HEK293 (cell line): Measurements from ENCODE around the gene ZIC5.
A peak's percentile ranks its signal among the peaks of the same experiment; 100 is the strongest.

ENCODE experiments used
- BCL11B ChIP-seq: fragments of 450-650 bp; formaldehyde crosslinking; IDR thresholded peaks from 2 replicates; pipeline ENCODE4 v1.5.1; 2016; ENCODE audit warnings: low read depth, missing biosample characterization, missing genetic modification characterization
- GLIS1 ChIP-seq: fragments of 450-650 bp; formaldehyde crosslinking; IDR thresholded peaks from 2 replicates; pipeline ENCODE4 v1.5.1; 2016; ENCODE audit warnings: missing biosample characterization, missing genetic modification characterization
- GLIS2 ChIP-seq: fragments of 450-650 bp; formaldehyde crosslinking; IDR thresholded peaks from 2 replicates; pipeline ENCODE4 v1.5.1; 2016; ENCODE audit warnings: missing biosample characterization, missing genetic modification characterization
- HOXA7 ChIP-seq: sonication (generic); formaldehyde crosslinking; IDR thresholded peaks from 2 replicates; pipeline ENCODE4 v1.8.1; 2022; ENCODE audit warnings: missing genetic modification reagents, borderline replicate concordance
- HOXD13 ChIP-seq: sonication (generic); formaldehyde crosslinking; IDR thresholded peaks from 2 replicates; pipeline ENCODE4 v1.8.0; 2022; ENCODE audit warnings: missing genetic modification reagents, borderline replicate concordance
- KLF8 ChIP-seq: fragments of 450-650 bp; formaldehyde crosslinking; IDR thresholded peaks from 2 replicates; pipeline ENCODE4 v1.5.1; 2016; ENCODE audit warnings: missing biosample characterization, missing genetic modification characterization
- RBAK ChIP-seq: fragments of 450-650 bp; formaldehyde crosslinking; IDR thresholded peaks from 2 replicates; pipeline ENCODE4 v1.5.1; 2016; ENCODE audit warnings: missing biosample characterization, missing genetic modification characterization
- REPIN1 ChIP-seq: fragments of 450-650 bp; formaldehyde crosslinking; IDR thresholded peaks from 2 replicates; pipeline ENCODE4 v1.5.1; 2017; ENCODE audit warnings: missing biosample characterization, missing genetic modification characterization, low read depth
- SP3 ChIP-seq: fragments of 450-650 bp; formaldehyde crosslinking; IDR thresholded peaks from 2 replicates; pipeline ENCODE4 v1.5.1; 2016; ENCODE audit warnings: missing biosample characterization, missing genetic modification characterization
- YY2 ChIP-seq: fragments of 450-650 bp; formaldehyde crosslinking; IDR thresholded peaks from 2 replicates; pipeline ENCODE4 v1.5.1; 2016; ENCODE audit warnings: missing biosample characterization, missing genetic modification characterization
- ZBTB1 ChIP-seq: fragments of 450-650 bp; formaldehyde crosslinking; IDR thresholded peaks from 2 replicates; pipeline ENCODE4 v1.5.1; 2016; ENCODE audit warnings: missing biosample characterization, missing genetic modification characterization
- ZNF121 ChIP-seq: fragments of 450-650 bp; formaldehyde crosslinking; IDR thresholded peaks from 2 replicates; pipeline ENCODE4 v1.5.1; 2016; ENCODE audit warnings: missing biosample characterization, missing genetic modification characterization
- ZNF140 ChIP-seq: fragments of 450-650 bp; formaldehyde crosslinking; IDR thresholded peaks from 2 replicates; pipeline ENCODE4 v1.5.1; 2016; ENCODE audit warnings: missing biosample characterization, missing genetic modification characterization
- ZNF211 ChIP-seq: fragments of 450-650 bp; formaldehyde crosslinking; IDR thresholded peaks from 2 replicates; pipeline ENCODE4 v1.5.1; 2016; ENCODE audit warnings: low read depth, missing biosample characterization, missing genetic modification characterization
- ZNF214 ChIP-seq: fragments of 450-650 bp; formaldehyde crosslinking; IDR thresholded peaks from 2 replicates; pipeline ENCODE4 v1.5.1; 2017; ENCODE audit warnings: missing biosample characterization, mild to moderate bottlenecking, missing genetic modification characterization, borderline replicate concordance
- ZNF239 ChIP-seq: fragments of 450-650 bp; formaldehyde crosslinking; IDR thresholded peaks from 2 replicates; pipeline ENCODE4 v1.5.1; 2016; ENCODE audit warnings: missing biosample characterization, missing genetic modification characterization
- ZNF37A ChIP-seq: fragments of 450-650 bp; IDR thresholded peaks from 2 replicates; pipeline ENCODE4 v1.5.1; 2018; ENCODE audit warnings: missing biosample characterization, missing genetic modification characterization
- ZNF391 ChIP-seq: fragments of 450-650 bp; formaldehyde crosslinking; IDR thresholded peaks from 2 replicates; pipeline ENCODE4 v1.5.1; 2016; ENCODE audit warnings: low read depth, missing biosample characterization, missing genetic modification characterization, borderline replicate concordance
- ZNF394 ChIP-seq: fragments of 450-650 bp; formaldehyde crosslinking; IDR thresholded peaks from 2 replicates; pipeline ENCODE4 v1.5.1; 2016; ENCODE audit warnings: missing biosample characterization, missing genetic modification characterization, mild to moderate bottlenecking, moderate library complexity, borderline replicate concordance
- ZNF514 ChIP-seq: fragments of 450-650 bp; formaldehyde crosslinking; IDR thresholded peaks from 2 replicates; pipeline ENCODE4 v1.5.1; 2016; ENCODE audit warnings: missing biosample characterization, missing genetic modification characterization
- ZNF521 ChIP-seq: fragments of 450-650 bp; formaldehyde crosslinking; IDR thresholded peaks from 2 replicates; pipeline ENCODE4 v1.5.1; 2017; ENCODE audit warnings: missing biosample characterization, mild to moderate bottlenecking, missing genetic modification characterization
- ZNF544 ChIP-seq: fragments of 450-650 bp; formaldehyde crosslinking; IDR thresholded peaks from 2 replicates; pipeline ENCODE4 v1.5.0; 2017; ENCODE audit warnings: missing biosample characterization, missing genetic modification characterization
- ZNF549 ChIP-seq: fragments of 450-650 bp; IDR thresholded peaks from 2 replicates; pipeline ENCODE4 v1.5.1; 2018; ENCODE audit warnings: missing biosample characterization, missing genetic modification characterization, mild to moderate bottlenecking, inconsistent platforms, moderate library complexity
- ZNF555 ChIP-seq: fragments of 450-650 bp; formaldehyde crosslinking; conservative IDR thresholded peaks from 2 replicates; pipeline ENCODE4 v1.5.1; 2017; ENCODE audit warnings: missing biosample characterization, mild to moderate bottlenecking, missing genetic modification characterization, inconsistent platforms
- ZNF558 ChIP-seq: fragments of 450-650 bp; formaldehyde crosslinking; IDR thresholded peaks from 2 replicates; pipeline ENCODE4 v1.5.1; 2016; ENCODE audit warnings: missing biosample characterization, missing genetic modification characterization
- ZNF571 ChIP-seq: fragments of 450-650 bp; formaldehyde crosslinking; IDR thresholded peaks from 2 replicates; pipeline ENCODE4 v1.5.0; 2017; ENCODE audit warnings: missing biosample characterization, missing genetic modification characterization
- ZNF585B ChIP-seq: fragments of 450-650 bp; formaldehyde crosslinking; IDR thresholded peaks from 2 replicates; pipeline ENCODE4 v1.5.1; 2016; ENCODE audit warnings: missing biosample characterization, missing genetic modification characterization
- ZNF624 ChIP-seq: fragments of 450-650 bp; formaldehyde crosslinking; IDR thresholded peaks from 2 replicates; pipeline ENCODE4 v1.5.1; 2017; ENCODE audit warnings: missing biosample characterization, missing genetic modification characterization
- ZNF701 ChIP-seq: fragments of 450-650 bp; formaldehyde crosslinking; IDR thresholded peaks from 2 replicates; pipeline ENCODE4 v1.5.1; 2016; ENCODE audit warnings: missing biosample characterization, missing genetic modification characterization
- ZNF707 ChIP-seq: fragments of 450-650 bp; formaldehyde crosslinking; IDR thresholded peaks from 2 replicates; pipeline ENCODE4 v1.5.1; 2016; ENCODE audit warnings: missing biosample characterization, missing genetic modification characterization
- ZNF768 ChIP-seq: fragments of 450-650 bp; formaldehyde crosslinking; IDR thresholded peaks from 2 replicates; pipeline ENCODE4 v1.5.1; 2018; ENCODE audit warnings: missing biosample characterization, mild to moderate bottlenecking, missing genetic modification characterization
- ZSCAN23 ChIP-seq: fragments of 450-650 bp; formaldehyde crosslinking; IDR thresholded peaks from 2 replicates; pipeline ENCODE4 v1.5.1; 2016; ENCODE audit warnings: missing biosample characterization, missing genetic modification characterization
- TF ChIP-seq, protein P1 (sequence below): fragments of 450-650 bp; formaldehyde crosslinking; IDR thresholded peaks from 2 replicates; pipeline ENCODE4 v1.5.1; 2016; ENCODE audit warnings: missing biosample characterization, missing genetic modification characterization
- TF ChIP-seq, protein P2 (sequence below): fragments of 450-650 bp; formaldehyde crosslinking; IDR thresholded peaks from 2 replicates; pipeline ENCODE4 v1.5.1; 2017; ENCODE audit warnings: missing biosample characterization, missing genetic modification characterization
- TF ChIP-seq, protein P3 (sequence below): fragments of 450-650 bp; formaldehyde crosslinking; IDR thresholded peaks from 2 replicates; pipeline ENCODE4 v1.5.1; 2016; ENCODE audit warnings: missing biosample characterization, missing genetic modification characterization, low read depth
- TF ChIP-seq, protein P4 (sequence below): fragments of 450-650 bp; formaldehyde crosslinking; IDR thresholded peaks from 2 replicates; pipeline ENCODE4 v1.5.1; 2016; ENCODE audit warnings: missing biosample characterization, missing genetic modification characterization

The ZIC5 gene

DNA sequence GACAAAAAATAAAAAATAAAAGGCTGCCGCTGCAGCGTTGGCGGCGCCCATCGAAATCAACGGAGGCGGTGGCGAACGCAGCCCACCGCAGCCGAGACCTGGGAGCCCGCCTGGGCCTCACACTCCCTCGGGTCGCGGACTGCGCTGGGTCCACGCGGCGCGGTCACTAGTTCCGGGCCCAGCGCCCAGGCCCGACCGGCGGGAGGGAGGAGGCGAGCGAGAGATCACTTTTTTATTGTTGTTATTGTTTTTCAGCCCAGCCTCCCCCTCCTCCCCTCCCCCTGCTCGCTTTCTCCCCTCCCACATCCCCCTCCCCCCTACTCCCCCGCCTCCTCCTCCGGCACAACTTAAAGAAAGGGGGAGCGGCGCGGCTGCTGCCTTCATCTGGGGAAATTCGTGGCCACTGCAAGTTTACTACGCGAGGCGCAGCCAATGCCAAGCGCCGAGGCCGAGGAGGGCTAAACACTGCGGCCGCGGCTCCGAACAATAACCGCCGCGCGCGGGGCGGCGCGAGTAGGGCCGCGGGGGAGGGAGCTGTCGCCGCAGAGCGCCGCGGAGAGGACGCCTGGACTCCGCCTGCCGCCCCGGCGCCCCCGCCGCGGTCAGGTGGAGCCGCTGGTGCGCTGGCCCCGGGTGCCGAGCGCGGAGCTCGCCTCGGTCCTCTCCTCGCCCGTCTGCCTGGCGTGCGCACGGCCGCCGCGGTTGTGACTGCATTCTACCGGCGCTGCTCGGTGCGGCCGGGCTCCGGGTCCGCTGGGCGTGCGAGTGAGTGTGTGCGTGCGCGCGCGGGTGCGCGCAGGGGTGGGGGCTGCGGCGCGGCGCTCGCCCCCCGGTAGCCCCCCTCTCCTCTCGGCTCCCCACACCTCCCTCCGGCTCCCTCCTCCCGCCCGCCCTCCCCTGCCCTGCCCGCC is 9.5 kb upstream of the ZIC5 start (continued):
- TF ChIP-seq ZNF140 = no peak
- TF ChIP-seq, protein P1, sequence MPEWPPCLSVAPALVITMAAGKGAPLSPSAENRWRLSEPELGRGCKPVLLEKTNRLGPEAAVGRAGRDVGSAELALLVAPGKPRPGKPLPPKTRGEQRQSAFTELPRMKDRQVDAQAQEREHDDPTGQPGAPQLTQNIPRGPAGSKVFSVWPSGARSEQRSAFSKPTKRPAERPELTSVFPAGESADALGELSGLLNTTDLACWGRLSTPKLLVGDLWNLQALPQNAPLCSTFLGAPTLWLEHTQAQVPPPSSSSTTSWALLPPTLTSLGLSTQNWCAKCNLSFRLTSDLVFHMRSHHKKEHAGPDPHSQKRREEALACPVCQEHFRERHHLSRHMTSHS = no peak
- TF ChIP-seq ZNF707 (tag by site-specific recombination) = no peak
- peak; percentile 93 for TF ChIP-seq ZBTB1
- TF ChIP-seq GLIS1 = no peak; the same call in 1 of the 2 replicates
- TF ChIP-seq ZNF549 (tag by site-specific recombination) = no peak
- TF ChIP-seq ZNF768 (tag by site-specific recombination) = no peak
- TF ChIP-seq, protein P2, sequence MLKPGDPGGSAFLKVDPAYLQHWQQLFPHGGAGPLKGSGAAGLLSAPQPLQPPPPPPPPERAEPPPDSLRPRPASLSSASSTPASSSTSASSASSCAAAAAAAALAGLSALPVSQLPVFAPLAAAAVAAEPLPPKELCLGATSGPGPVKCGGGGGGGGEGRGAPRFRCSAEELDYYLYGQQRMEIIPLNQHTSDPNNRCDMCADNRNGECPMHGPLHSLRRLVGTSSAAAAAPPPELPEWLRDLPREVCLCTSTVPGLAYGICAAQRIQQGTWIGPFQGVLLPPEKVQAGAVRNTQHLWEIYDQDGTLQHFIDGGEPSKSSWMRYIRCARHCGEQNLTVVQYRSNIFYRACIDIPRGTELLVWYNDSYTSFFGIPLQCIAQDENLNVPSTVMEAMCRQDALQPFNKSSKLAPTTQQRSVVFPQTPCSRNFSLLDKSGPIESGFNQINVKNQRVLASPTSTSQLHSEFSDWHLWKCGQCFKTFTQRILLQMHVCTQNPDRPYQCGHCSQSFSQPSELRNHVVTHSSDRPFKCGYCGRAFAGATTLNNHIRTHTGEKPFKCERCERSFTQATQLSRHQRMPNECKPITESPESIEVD (tag by site-specific recombination) = 0 out of 2 replicates have a peak, but pooled peaks have one; percentile 50
- peak; percentile 64; the same call in 1 of the 2 replicates for TF ChIP-seq ZNF391 (tag by site-specific recombination)
- no peak for TF ChIP-seq ZNF521 (tag by site-specific recombination)
- TF ChIP-seq, protein P3, sequence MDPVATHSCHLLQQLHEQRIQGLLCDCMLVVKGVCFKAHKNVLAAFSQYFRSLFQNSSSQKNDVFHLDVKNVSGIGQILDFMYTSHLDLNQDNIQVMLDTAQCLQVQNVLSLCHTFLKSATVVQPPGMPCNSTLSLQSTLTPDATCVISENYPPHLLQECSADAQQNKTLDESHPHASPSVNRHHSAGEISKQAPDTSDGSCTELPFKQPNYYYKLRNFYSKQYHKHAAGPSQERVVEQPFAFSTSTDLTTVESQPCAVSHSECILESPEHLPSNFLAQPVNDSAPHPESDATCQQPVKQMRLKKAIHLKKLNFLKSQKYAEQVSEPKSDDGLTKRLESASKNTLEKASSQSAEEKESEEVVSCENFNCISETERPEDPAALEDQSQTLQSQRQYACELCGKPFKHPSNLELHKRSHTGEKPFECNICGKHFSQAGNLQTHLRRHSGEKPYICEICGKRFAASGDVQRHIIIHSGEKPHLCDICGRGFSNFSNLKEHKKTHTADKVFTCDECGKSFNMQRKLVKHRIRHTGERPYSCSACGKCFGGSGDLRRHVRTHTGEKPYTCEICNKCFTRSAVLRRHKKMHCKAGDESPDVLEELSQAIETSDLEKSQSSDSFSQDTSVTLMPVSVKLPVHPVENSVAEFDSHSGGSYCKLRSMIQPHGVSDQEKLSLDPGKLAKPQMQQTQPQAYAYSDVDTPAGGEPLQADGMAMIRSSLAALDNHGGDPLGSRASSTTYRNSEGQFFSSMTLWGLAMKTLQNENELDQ (tag by site-specific recombination) = no peak
- no peak for TF ChIP-seq HOXD13
- TF ChIP-seq ZSCAN23 (tag by site-specific recombination) = peak; percentile 73; the same call in 1 of the 2 replicates
- TF ChIP-seq ZNF214 = no peak
- TF ChIP-seq ZNF624 = no peak
- TF ChIP-seq, protein P4, sequence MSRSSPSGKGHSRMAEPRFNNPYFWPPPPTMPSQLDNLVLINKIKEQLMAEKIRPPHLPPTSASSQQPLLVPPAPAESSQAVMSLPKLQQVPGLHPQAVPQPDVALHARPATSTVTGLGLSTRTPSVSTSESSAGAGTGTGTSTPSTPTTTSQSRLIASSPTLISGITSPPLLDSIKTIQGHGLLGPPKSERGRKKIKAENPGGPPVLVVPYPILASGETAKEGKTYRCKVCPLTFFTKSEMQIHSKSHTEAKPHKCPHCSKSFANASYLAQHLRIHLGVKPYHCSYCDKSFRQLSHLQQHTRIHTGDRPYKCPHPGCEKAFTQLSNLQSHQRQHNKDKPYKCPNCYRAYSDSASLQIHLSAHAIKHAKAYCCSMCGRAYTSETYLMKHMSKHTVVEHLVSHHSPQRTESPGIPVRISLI = peak; percentile 87
- TF ChIP-seq RBAK (tag by site-specific recombination) = no peak
- TF ChIP-seq ZNF37A = peak; percentile 45; the same call in 1 of the 2 replicates
- TF ChIP-seq ZNF239 (tag by site-specific recombination) = no peak
- TF ChIP-seq ZNF121 (tag by site-specific recombination) = no peak
- peak; percentile 96 for TF ChIP-seq BCL11B (tag by site-specific recombination)
- no peak for TF ChIP-seq ZNF701 (tag by site-specific recombination)
- no peak for TF ChIP-seq ZNF211 (tag by site-specific recombination)
- TF ChIP-seq ZNF585B = no peak
- peak; percentile 62; the same call in 1 of the 2 replicates for TF ChIP-seq KLF8 (tag by site-specific recombination)
- no peak for TF ChIP-seq HOXA7 (CRISPR knock-in tag)
- peak; percentile 67 for TF ChIP-seq SP3 (tag by site-specific recombination)
- TF ChIP-seq ZNF514 (tag by site-specific recombination) = no peak
- TF ChIP-seq YY2 (tag by site-specific recombination) = no peak
- TF ChIP-seq ZNF571 (tag by site-specific recombination) = no peak
- no peak for TF ChIP-seq ZNF394
- peak; percentile 73 for TF ChIP-seq GLIS2 (tag by site-specific recombination)
- TF ChIP-seq ZNF555 (tag by site-specific recombination) = no peak
- no peak for TF ChIP-seq ZNF544 (tag by site-specific recombination)
- no peak for TF ChIP-seq REPIN1 (tag by site-specific recombination)
- TF ChIP-seq ZNF558 = no peak
